SK-N-SH treated with all-trans-retinoic acid at 6 μM for 48 hours (cell line): ENCODE data around the gene OGT.

Source experiments
- ATAC-seq: fragments of 200-7000 bp; cut with Tn5 transposase; 3 replicates; pipeline ENCODE4 v1.9.1; 2020; ENCODE audit warnings: mild to moderate bottlenecking, moderate library complexity
- ARNTL ChIP-seq: fragments of 450-650 bp; formaldehyde crosslinking; IDR thresholded peaks from 2 replicates; pipeline ENCODE4 v1.5.0; 2020; ENCODE audit warnings: low read depth, mild to moderate bottlenecking, moderate library complexity, borderline replicate concordance
- BACH2 ChIP-seq: fragments of 250-450 bp; sonication (Bioruptor Pico); IDR thresholded peaks from 2 replicates; pipeline ENCODE4 v1.9.0; 2021; ENCODE audit warnings: mild to moderate bottlenecking, borderline replicate concordance
- CSDC2 ChIP-seq: fragments of 250-450 bp; sonication (Bioruptor Pico); IDR thresholded peaks from 2 replicates; pipeline ENCODE4 v1.5.0; 2020; ENCODE audit warnings: mild to moderate bottlenecking, moderate library complexity
- ESRRG ChIP-seq: fragments of 250-450 bp; sonication (Bioruptor Pico); IDR thresholded peaks from 2 replicates; pipeline ENCODE4 v1.6.1; 2021; ENCODE audit warnings: mild to moderate bottlenecking
- GLIS3 ChIP-seq: fragments of 250-450 bp; sonication (Bioruptor Pico); IDR thresholded peaks from 2 replicates; pipeline ENCODE4 v1.5.0; 2020; ENCODE audit warnings: mild to moderate bottlenecking, moderate library complexity
- OSR1 ChIP-seq: fragments of 250-450 bp; sonication (Bioruptor Pico); IDR thresholded peaks from 2 replicates; pipeline ENCODE4 v1.8.0; 2022; ENCODE audit warnings: moderate library complexity, mild to moderate bottlenecking, inconsistent platforms
- PATZ1 ChIP-seq: fragments of 250-450 bp; sonication (Bioruptor Pico); IDR thresholded peaks from 2 replicates; pipeline ENCODE4 v1.8.0; 2020; ENCODE audit warnings: mild to moderate bottlenecking, moderate library complexity, borderline replicate concordance
- POU6F1 ChIP-seq: fragments of 250-450 bp; sonication (Bioruptor Pico); IDR thresholded peaks from 2 replicates; pipeline ENCODE4 v1.8.0; 2021; ENCODE audit warnings: low read depth, mild to moderate bottlenecking, moderate library complexity, borderline replicate concordance
- PPARA ChIP-seq: fragments of 250-450 bp; sonication (Bioruptor Pico); IDR thresholded peaks from 2 replicates; pipeline ENCODE4 v1.5.0; 2020; ENCODE audit warnings: mild to moderate bottlenecking, borderline replicate concordance
- RARB ChIP-seq: fragments of 250-450 bp; sonication (Bioruptor Pico); IDR thresholded peaks from 2 replicates; pipeline ENCODE4 v1.8.0; 2021; ENCODE audit warnings: mild to moderate bottlenecking, moderate library complexity
- SNAI2 ChIP-seq: fragments of 250-450 bp; sonication (Bioruptor Pico); IDR thresholded peaks from 2 replicates; pipeline ENCODE4 v1.5.0; 2020; ENCODE audit warnings: mild to moderate bottlenecking, moderate library complexity
- TCF4 ChIP-seq: fragments of 250-450 bp; sonication (Bioruptor Pico); IDR thresholded peaks from 2 replicates; pipeline ENCODE4 v1.8.0; 2021; ENCODE audit warnings: mild to moderate bottlenecking, moderate library complexity, borderline replicate concordance
- TSHZ2 ChIP-seq: fragments of 250-450 bp; sonication (Bioruptor Pico); IDR thresholded peaks from 2 replicates; pipeline ENCODE4 v1.5.0; 2020; ENCODE audit warnings: mild to moderate bottlenecking, moderate library complexity
- ZFP30 ChIP-seq: fragments of 450-650 bp; formaldehyde crosslinking; IDR thresholded peaks from 2 replicates; pipeline ENCODE4 v1.5.0; 2022; ENCODE audit warnings: mild to moderate bottlenecking, moderate library complexity
- ZNF70 ChIP-seq: fragments of 450-650 bp; formaldehyde crosslinking; IDR thresholded peaks from 2 replicates; pipeline ENCODE4 v1.5.0; 2020; ENCODE audit warnings: mild to moderate bottlenecking, moderate library complexity
- TF ChIP-seq, protein P1 (sequence below): fragments of 250-450 bp; sonication (Bioruptor Pico); IDR thresholded peaks from 2 replicates; pipeline ENCODE4 v1.5.1; 2021; ENCODE audit warnings: mild to moderate bottlenecking, moderate library complexity

OGT gene

GRCh38 chrX:71534773-71535544 lies 2.1 kb downstream of the OGT start:
- no peak for ATAC-seq
- TF ChIP-seq RARB (CRISPR knock-in tag) = no peak
- TF ChIP-seq ESRRG (CRISPR knock-in tag) = no peak
- TF ChIP-seq SNAI2 (CRISPR knock-in tag) = no peak
- no peak for TF ChIP-seq BACH2 (CRISPR knock-in tag)
- TF ChIP-seq TSHZ2 (CRISPR knock-in tag) = no peak
- TF ChIP-seq POU6F1 (CRISPR knock-in tag) = no peak
- TF ChIP-seq PATZ1 (CRISPR knock-in tag) = no peak
- TF ChIP-seq, protein P1, sequence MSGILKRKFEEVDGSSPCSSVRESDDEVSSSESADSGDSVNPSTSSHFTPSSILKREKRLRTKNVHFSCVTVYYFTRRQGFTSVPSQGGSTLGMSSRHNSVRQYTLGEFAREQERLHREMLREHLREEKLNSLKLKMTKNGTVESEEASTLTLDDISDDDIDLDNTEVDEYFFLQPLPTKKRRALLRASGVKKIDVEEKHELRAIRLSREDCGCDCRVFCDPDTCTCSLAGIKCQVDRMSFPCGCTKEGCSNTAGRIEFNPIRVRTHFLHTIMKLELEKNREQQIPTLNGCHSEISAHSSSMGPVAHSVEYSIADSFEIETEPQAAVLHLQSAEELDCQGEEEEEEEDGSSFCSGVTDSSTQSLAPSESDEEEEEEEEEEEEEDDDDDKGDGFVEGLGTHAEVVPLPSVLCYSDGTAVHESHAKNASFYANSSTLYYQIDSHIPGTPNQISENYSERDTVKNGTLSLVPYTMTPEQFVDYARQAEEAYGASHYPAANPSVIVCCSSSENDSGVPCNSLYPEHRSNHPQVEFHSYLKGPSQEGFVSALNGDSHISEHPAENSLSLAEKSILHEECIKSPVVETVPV (CRISPR knock-in tag) = no peak
- no peak for TF ChIP-seq CSDC2 (CRISPR knock-in tag)

- TF ChIP-seq BACH2 (CRISPR knock-in tag) (no peak), ZNF70 (CRISPR knock-in tag) (no peak), PPARA (no peak), PATZ1 (CRISPR knock-in tag) (no peak), ESRRG (CRISPR knock-in tag) (no peak), TCF4 (CRISPR knock-in tag) (no peak), ARNTL (no peak), OSR1 (CRISPR knock-in tag) (no peak), TSHZ2 (CRISPR knock-in tag) (no peak), ZFP30 (CRISPR knock-in tag) (no peak), POU6F1 (CRISPR knock-in tag) (no peak), GLIS3 (CRISPR knock-in tag) (no peak), RARB (CRISPR knock-in tag) (no peak), SNAI2 (CRISPR knock-in tag) (no peak)
- ATAC-seq = no peak
Measured at GRCh38 chrX:71536285-71536684, 3.4 kb downstream of the OGT start.
